ENCODE data around the gene SNX1.

The SNX1 gene

DNA sequence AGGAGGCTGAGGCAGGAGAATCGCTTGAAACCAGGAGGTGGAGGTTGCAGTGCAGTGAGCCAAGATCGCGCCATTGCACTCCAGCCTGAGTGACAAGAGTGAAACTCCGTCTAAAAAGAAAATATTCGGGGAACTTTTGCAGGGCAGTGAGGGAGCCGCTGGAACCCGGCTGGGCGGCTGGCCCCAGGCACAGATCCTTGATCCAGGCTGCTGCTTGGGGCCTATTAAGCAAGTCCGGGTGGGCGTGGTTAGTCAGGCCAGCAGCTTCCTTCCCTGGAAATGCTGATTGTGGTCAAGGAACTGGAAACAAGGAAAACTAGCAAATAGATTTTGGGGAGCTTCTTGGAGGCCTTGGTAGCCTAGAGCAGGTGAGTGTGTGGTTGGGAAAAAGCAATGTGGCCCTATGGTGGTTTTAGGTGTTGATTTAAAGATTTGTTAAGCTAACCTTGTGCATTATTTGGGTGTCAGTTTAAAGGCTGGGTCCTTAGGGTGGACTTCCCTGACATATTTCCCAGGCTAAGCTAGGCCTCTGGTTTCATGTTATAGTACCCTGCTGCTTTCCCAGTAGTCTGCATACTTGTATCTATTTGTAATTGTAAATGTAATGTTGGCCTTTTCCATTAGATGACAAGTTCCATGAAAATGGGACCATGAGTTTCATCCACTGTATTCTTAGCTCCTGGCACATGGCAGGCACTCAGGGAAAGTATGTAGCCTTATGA is 38.0 kb downstream of the SNX1 start:
- Histone ChIP-seq H3K9ac (ENCODE audit: low read depth in 1 of 2, low read length in 2 of 2) (no peak overlapping the region), H3K36me3 (ENCODE audit: control insufficient read depth in 2 of 2, insufficient read depth in 2 of 2, low read length in 2 of 2) (peaks cover 80 to 85% of the 10 kb centered on the region in 2 donors), H3K4me1 (ENCODE audit: control insufficient read depth in 2 of 2, insufficient read depth in 2 of 2, low read length in 2 of 2) (no peaks in the 10 kb centered on the region), H3K27ac (ENCODE audit: low read depth in 2 of 2, low read length in 2 of 2) (no peak overlapping the region), H3K27me3 (ENCODE audit: control insufficient read depth in 2 of 2, insufficient read depth in 2 of 2, low read length in 2 of 2) (no peaks in the 10 kb centered on the region), H3K4me3 (ENCODE audit: low read length in 2 of 2) (no peak overlapping the region), H3K9me3 (ENCODE audit: control insufficient read depth in 2 of 2, low read length in 2 of 2) (no peaks in the 10 kb centered on the region)

DNA sequence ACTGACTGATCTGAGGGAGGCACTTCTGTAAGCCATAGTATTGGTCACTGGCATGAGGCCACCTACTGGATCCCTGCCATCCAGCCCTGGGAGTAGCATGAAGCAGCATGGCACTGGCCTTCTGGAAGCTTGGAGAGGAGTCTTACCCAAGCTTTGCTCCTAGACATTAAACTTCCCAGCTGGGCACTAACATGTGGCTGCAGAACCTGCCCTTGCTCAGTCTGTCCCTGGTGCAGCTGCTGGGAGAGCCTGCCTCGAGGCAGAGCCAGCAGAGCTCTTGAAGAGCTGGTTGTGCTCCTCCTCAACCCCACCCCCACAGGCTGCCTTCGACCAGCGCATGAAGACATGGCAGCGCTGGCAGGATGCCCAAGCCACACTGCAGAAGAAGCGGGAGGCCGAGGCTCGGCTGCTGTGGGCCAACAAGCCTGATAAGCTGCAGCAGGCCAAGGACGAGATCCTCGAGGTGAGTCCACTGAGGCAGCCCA is 38.6 kb downstream of the SNX1 start:
- Histone ChIP-seq H3K9me3 (ENCODE audit: control insufficient read depth in 2 of 2, low read length in 2 of 2) (no peaks in the 10 kb centered on the region), H3K36me3 (ENCODE audit: control insufficient read depth in 2 of 2, insufficient read depth in 2 of 2, low read length in 2 of 2) (peaks cover 77 to 82% of the 10 kb centered on the region in 2 donors), H3K27ac (ENCODE audit: low read depth in 2 of 2, low read length in 2 of 2) (no peak overlapping the region), H3K4me3 (ENCODE audit: low read length in 2 of 2) (no peak overlapping the region), H3K4me1 (ENCODE audit: control insufficient read depth in 2 of 2, insufficient read depth in 2 of 2, low read length in 2 of 2) (no peaks in the 10 kb centered on the region), H3K27me3 (ENCODE audit: control insufficient read depth in 2 of 2, insufficient read depth in 2 of 2, low read length in 2 of 2) (no peaks in the 10 kb centered on the region), H3K9ac (ENCODE audit: low read depth in 1 of 2, low read length in 2 of 2) (no peak overlapping the region)

GRCh38 chr15:64136347-64136746 is 40.6 kb downstream of the SNX1 start:
- H3K4me1 ChIP-seq (ENCODE audit: control insufficient read depth in 2 of 2, insufficient read depth in 2 of 2, low read length in 2 of 2), result no peaks in the 10 kb centered on the region
- H3K36me3 ChIP-seq (ENCODE audit: control insufficient read depth in 2 of 2, insufficient read depth in 2 of 2, low read length in 2 of 2), result peaks cover 63 to 68% of the 10 kb centered on the region in 2 donors
- H3K9ac ChIP-seq (ENCODE audit: low read depth in 1 of 2, low read length in 2 of 2), result no peak overlapping the region
- H3K9me3 ChIP-seq (ENCODE audit: control insufficient read depth in 2 of 2, low read length in 2 of 2), result no peaks in the 10 kb centered on the region
- no peak overlapping the region for H3K4me3 ChIP-seq (ENCODE audit: low read length in 2 of 2)
- H3K27me3 ChIP-seq (ENCODE audit: control insufficient read depth in 2 of 2, insufficient read depth in 2 of 2, low read length in 2 of 2), result no peaks in the 10 kb centered on the region
- no peak overlapping the region for H3K27ac ChIP-seq (ENCODE audit: low read depth in 2 of 2, low read length in 2 of 2)

DNA sequence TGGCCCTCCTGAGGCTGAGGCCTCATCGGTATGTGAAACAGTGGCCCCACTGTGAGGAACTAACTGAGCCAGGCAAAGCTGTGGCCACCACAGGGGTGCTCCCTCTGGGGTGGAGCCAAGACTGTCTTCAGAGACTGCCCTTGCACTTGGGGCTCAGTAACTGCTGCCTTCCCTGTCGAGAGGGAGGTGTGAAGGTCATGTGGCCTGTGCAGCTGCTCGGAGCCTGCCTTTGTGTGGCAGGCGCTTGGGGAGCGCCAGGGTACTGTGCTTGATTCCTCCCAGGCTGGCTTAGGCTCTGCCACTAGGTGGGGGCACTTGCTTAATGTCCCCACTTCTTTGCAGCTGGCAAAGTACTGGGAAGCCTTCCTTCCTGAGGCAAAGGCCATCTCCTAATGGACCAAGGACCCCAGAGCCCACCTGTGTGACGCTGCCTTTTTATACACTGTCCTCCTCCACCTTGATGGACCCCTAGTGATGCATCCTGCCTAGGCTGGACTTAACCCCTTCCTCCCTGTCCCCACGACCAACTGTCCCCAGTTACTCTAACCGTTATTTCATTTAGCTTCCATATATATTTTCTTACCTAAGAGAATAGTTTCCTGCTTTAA is 41.5 kb downstream of the SNX1 start:
- no peak overlapping the region for H3K4me3 ChIP-seq (ENCODE audit: low read length in 2 of 2)
- H3K9me3 ChIP-seq (ENCODE audit: control insufficient read depth in 2 of 2, low read length in 2 of 2), result no peaks in the 10 kb centered on the region
- H3K27ac ChIP-seq (ENCODE audit: low read depth in 2 of 2, low read length in 2 of 2), result no peak overlapping the region
- H3K9ac ChIP-seq (ENCODE audit: low read depth in 1 of 2, low read length in 2 of 2), result no peak overlapping the region
- no peaks in the 10 kb centered on the region for H3K4me1 ChIP-seq (ENCODE audit: control insufficient read depth in 2 of 2, insufficient read depth in 2 of 2, low read length in 2 of 2)
- peaks cover 56 to 63% of the 10 kb centered on the region in 2 donors for H3K36me3 ChIP-seq (ENCODE audit: control insufficient read depth in 2 of 2, insufficient read depth in 2 of 2, low read length in 2 of 2)
- H3K27me3 ChIP-seq (ENCODE audit: control insufficient read depth in 2 of 2, insufficient read depth in 2 of 2, low read length in 2 of 2), result no peaks in the 10 kb centered on the region

DNA sequence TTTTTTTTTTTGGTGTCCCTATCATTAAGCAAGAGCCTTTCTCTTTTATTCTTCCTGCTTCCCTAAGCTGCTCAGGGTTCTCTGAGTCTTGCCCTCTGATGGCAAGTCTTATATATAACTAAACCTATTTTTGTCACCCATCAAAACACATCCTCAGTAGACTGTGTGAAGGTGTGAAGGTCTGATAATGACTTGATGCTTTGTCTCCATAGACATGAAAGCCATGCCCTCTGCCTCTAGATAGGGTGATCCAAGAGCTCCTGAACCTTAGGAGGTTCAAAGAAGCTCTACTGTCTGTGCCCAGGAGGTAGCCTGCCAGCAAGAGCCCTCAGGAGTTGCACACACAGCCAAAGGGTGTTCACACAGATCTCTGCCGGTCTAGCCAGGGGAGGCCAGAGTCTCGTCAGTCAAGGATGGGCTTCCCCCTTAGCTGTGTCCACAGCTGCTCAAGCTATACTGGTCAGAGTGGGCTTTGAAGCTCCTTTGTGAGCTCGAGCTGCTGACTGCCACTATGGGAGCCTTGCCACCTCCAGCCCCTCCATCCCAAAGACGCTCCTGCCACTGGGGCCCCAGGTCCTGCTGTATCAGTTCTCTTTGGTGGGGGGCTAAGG is 42.7 kb downstream of the SNX1 start:
- Histone ChIP-seq H3K9ac (ENCODE audit: low read depth in 1 of 2, low read length in 2 of 2) (no peak overlapping the region), H3K27me3 (ENCODE audit: control insufficient read depth in 2 of 2, insufficient read depth in 2 of 2, low read length in 2 of 2) (no peaks in the 10 kb centered on the region), H3K4me1 (ENCODE audit: control insufficient read depth in 2 of 2, insufficient read depth in 2 of 2, low read length in 2 of 2) (no peaks in the 10 kb centered on the region), H3K36me3 (ENCODE audit: control insufficient read depth in 2 of 2, insufficient read depth in 2 of 2, low read length in 2 of 2) (peaks cover 60 to 63% of the 10 kb centered on the region in 2 donors), H3K27ac (ENCODE audit: low read depth in 2 of 2, low read length in 2 of 2) (no peak overlapping the region), H3K9me3 (ENCODE audit: control insufficient read depth in 2 of 2, low read length in 2 of 2) (no peaks in the 10 kb centered on the region), H3K4me3 (ENCODE audit: low read length in 2 of 2) (no peak overlapping the region)

DNA sequence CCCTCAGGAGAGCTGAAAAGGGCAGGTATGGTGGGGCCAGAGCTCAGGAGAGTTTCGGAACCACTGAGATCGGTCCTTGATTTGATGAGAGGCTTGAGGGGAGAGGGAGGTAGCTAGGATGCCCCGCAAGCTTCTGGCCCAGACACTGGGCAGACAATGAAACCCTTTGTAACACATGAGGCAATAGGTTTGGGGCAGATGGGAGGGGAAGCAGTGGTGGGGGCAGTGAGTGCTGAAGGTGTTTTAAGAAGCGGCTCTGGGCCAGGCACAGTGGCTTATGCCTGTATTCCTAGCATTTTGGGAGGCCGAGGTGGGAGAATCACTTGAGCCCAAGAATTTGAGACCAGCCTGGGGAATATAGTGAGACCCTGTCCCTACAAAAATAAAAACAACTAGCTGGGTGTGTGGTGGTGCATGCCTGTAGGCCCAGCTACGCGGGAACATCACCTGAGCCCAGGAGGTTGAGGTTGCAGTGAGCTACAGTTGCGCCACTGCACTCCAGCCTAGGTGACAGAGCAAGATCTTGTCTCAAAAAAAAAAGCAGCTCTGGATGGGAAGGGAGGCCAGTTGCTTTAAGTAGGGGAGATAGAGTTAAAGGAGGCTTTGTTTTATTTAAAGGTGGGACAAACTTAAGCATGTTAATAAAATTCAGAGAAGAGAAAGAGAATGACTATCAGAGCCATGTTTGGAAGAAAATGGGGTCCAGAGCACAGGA is 46.2 kb downstream of the SNX1 start:
- H3K4me3 ChIP-seq (ENCODE audit: low read length in 2 of 2), result no peak overlapping the region
- no peak overlapping the region for H3K27ac ChIP-seq (ENCODE audit: low read depth in 2 of 2, low read length in 2 of 2)
- peaks cover 0 to 2% of the 10 kb centered on the region in 2 donors for H3K4me1 ChIP-seq (ENCODE audit: control insufficient read depth in 2 of 2, insufficient read depth in 2 of 2, low read length in 2 of 2)
- H3K9ac ChIP-seq (ENCODE audit: low read depth in 1 of 2, low read length in 2 of 2), result no peak overlapping the region
- no peaks in the 10 kb centered on the region for H3K9me3 ChIP-seq (ENCODE audit: control insufficient read depth in 2 of 2, low read length in 2 of 2)
- H3K27me3 ChIP-seq (ENCODE audit: control insufficient read depth in 2 of 2, insufficient read depth in 2 of 2, low read length in 2 of 2), result no peaks in the 10 kb centered on the region
- peaks cover 46 to 50% of the 10 kb centered on the region in 2 donors for H3K36me3 ChIP-seq (ENCODE audit: control insufficient read depth in 2 of 2, insufficient read depth in 2 of 2, low read length in 2 of 2)

DNA sequence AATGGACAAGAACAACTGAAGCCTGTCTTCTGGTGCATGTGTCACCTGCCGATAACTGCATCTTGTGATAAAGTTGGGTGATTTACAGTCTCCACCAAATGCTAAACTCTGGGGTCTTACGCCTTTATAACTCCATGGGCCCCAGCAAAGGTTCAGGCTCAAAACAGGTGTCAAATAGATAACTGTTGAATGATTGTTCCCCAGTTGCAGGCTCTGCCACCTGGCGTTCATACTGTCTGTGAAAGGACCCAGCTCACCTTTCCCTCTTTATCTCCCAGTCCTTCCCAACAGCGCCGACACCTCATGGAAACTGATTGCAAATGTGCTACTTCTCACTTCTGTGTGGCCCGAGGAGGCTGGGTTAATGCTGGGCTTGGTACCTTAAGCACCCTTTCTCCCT is 47.5 kb downstream of the SNX1 start:
- peaks cover 0 to 2% of the 10 kb centered on the region in 2 donors for H3K4me1 ChIP-seq (ENCODE audit: control insufficient read depth in 2 of 2, insufficient read depth in 2 of 2, low read length in 2 of 2)
- H3K4me3 ChIP-seq (ENCODE audit: low read length in 2 of 2), result no peak overlapping the region
- no peaks in the 10 kb centered on the region for H3K27me3 ChIP-seq (ENCODE audit: control insufficient read depth in 2 of 2, insufficient read depth in 2 of 2, low read length in 2 of 2)
- no peak overlapping the region for H3K27ac ChIP-seq (ENCODE audit: low read depth in 2 of 2, low read length in 2 of 2)
- peaks cover 34 to 39% of the 10 kb centered on the region in 2 donors for H3K36me3 ChIP-seq (ENCODE audit: control insufficient read depth in 2 of 2, insufficient read depth in 2 of 2, low read length in 2 of 2)
- no peak overlapping the region for H3K9ac ChIP-seq (ENCODE audit: low read depth in 1 of 2, low read length in 2 of 2)
- H3K9me3 ChIP-seq (ENCODE audit: control insufficient read depth in 2 of 2, low read length in 2 of 2), result no peaks in the 10 kb centered on the region

GRCh38 chr15:64144192-64144564 is 48.4 kb downstream of the SNX1 start:
- H3K4me1 ChIP-seq (ENCODE audit: control insufficient read depth in 2 of 2, insufficient read depth in 2 of 2, low read length in 2 of 2), result peaks cover 0 to 2% of the 10 kb centered on the region in 2 donors
- no peak overlapping the region for H3K9ac ChIP-seq (ENCODE audit: low read depth in 1 of 2, low read length in 2 of 2)
- no peak overlapping the region for H3K4me3 ChIP-seq (ENCODE audit: low read length in 2 of 2)
- peak overlapping the region in 1 of 2 donors; percentile 4 for H3K27ac ChIP-seq (ENCODE audit: low read depth in 2 of 2, low read length in 2 of 2)
- H3K36me3 ChIP-seq (ENCODE audit: control insufficient read depth in 2 of 2, insufficient read depth in 2 of 2, low read length in 2 of 2), result peaks cover 29 to 34% of the 10 kb centered on the region in 2 donors
- no peaks in the 10 kb centered on the region for H3K27me3 ChIP-seq (ENCODE audit: control insufficient read depth in 2 of 2, insufficient read depth in 2 of 2, low read length in 2 of 2)
- H3K9me3 ChIP-seq (ENCODE audit: control insufficient read depth in 2 of 2, low read length in 2 of 2), result no peaks in the 10 kb centered on the region

GRCh38 chr15:64144565-64145281 is 48.9 kb downstream of the SNX1 start:
- H3K36me3 ChIP-seq (ENCODE audit: control insufficient read depth in 2 of 2, insufficient read depth in 2 of 2, low read length in 2 of 2), result peaks cover 29 to 34% of the 10 kb centered on the region in 2 donors

More at GRCh38 chr15:64144565-64145281, 48.9 kb downstream of the SNX1 start:
- Histone ChIP-seq H3K27ac (ENCODE audit: low read depth in 2 of 2, low read length in 2 of 2) (peak overlapping the region in 1 of 2 donors; percentile 4), H3K4me3 (ENCODE audit: low read length in 2 of 2) (no peak overlapping the region), H3K4me1 (ENCODE audit: control insufficient read depth in 2 of 2, insufficient read depth in 2 of 2, low read length in 2 of 2) (peaks cover 0 to 2% of the 10 kb centered on the region in 2 donors), H3K9me3 (ENCODE audit: control insufficient read depth in 2 of 2, low read length in 2 of 2) (no peaks in the 10 kb centered on the region), H3K27me3 (ENCODE audit: control insufficient read depth in 2 of 2, insufficient read depth in 2 of 2, low read length in 2 of 2) (no peaks in the 10 kb centered on the region), H3K9ac (ENCODE audit: low read depth in 1 of 2, low read length in 2 of 2) (no peak overlapping the region)
